Mononuclear cell (primary cell): ENCODE results near the gene SORCS1. TPM values are rescaled to one million over a fixed set of nuclear protein-coding genes. Genes with fewer than 3 reads are reported as not detected.

Experiments used
- H3K27me3 ChIP-seq: 2 replicates; pipeline ENCODE4 v1.6.0; 2011; ENCODE audit warnings: low read length, control low read depth; ENCODE audit not compliant: insufficient read depth
- H3K4me1 ChIP-seq: 2 replicates; pipeline ENCODE4 v1.5.1; 2011; ENCODE audit warnings: mild to moderate bottlenecking, low read length, control low read depth; ENCODE audit not compliant: insufficient read depth
- H3K4me3 ChIP-seq: 2 replicates; pipeline ENCODE4 v1.5.1; 2011; ENCODE audit warnings: mild to moderate bottlenecking, low read length, moderate library complexity
- H3K9me3 ChIP-seq: 2 replicates; pipeline ENCODE4 v1.5.1; 2011; ENCODE audit warnings: low read depth, mild to moderate bottlenecking, control low read depth, low read length
- total RNA-seq: library from RNA; depleted of rRNA; stranded (reverse); fragments of >200 nt; gene quantifications from one replicate; pipeline ENCODE4 v1.2.3, GENCODE V29; 2012

SORCS1 gene
- total RNA-seq, 1 donor: 0.10 TPM

GRCh38 chr10:106788982-106789381 lies 375.5 kb downstream of the SORCS1 start:
- no peaks in the 10 kb centered on the region for H3K27me3 ChIP-seq
- H3K4me3 ChIP-seq: no peak overlapping the region
- no peaks in the 10 kb centered on the region for H3K9me3 ChIP-seq
- no peaks in the 10 kb centered on the region for H3K4me1 ChIP-seq

- Histone ChIP-seq H3K4me1 (no peaks in the 10 kb centered on the region), H3K9me3 (no peaks in the 10 kb centered on the region), H3K27me3 (no peaks in the 10 kb centered on the region), H3K4me3 (no peak overlapping the region)
Measured at GRCh38 chr10:106785528-106785927, 379.0 kb downstream of the SORCS1 start.

DNA sequence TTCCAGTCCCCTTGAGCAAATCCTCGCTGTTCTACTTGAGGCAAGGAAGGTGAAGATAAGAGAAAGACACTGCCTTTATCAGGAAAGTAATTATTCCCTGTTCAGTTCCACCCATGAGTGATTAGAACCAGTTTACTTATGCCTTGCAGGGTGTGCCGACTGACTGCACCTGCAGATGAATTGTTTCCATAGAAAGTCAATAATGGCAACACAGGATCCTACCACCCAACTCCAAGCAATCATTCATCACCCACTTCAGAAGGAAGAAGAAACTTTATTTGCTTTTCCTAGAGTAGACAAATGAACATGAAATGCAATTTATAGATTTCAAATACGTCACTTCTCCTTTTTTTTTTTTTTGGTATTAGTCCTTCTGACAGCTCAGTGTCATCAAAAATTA lies 383.9 kb downstream of the SORCS1 start:
- H3K9me3 ChIP-seq: no peaks in the 10 kb centered on the region
- no peaks in the 10 kb centered on the region for H3K27me3 ChIP-seq
- no peaks in the 10 kb centered on the region for H3K4me1 ChIP-seq
- H3K4me3 ChIP-seq: no peak overlapping the region

GRCh38 chr10:106777841-106778240 lies 386.7 kb downstream of the SORCS1 start:
- no peaks in the 10 kb centered on the region for H3K27me3 ChIP-seq
- H3K4me1 ChIP-seq: no peaks in the 10 kb centered on the region
- no peaks in the 10 kb centered on the region for H3K9me3 ChIP-seq

DNA sequence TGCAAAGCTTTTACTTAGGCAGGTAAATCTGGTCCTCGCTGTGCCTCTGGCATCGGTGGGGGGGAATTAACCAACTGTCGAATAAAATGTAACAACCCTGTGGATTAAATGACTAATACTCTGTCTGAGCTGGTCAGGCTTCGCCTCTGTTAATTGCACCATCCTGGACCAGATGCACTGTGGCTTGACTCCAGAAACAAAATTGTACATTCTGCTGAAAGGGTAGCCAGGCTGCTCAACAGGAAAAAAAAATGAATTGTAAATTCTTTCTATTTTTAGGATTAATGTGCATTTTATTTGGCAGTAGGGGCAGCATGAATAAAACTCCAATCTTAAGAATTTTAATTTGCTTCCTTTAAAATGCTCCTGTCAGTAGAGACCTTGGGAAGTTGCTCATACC lies 389.4 kb downstream of the SORCS1 start:
- H3K27me3 ChIP-seq: no peaks in the 10 kb centered on the region
- H3K4me1 ChIP-seq: no peaks in the 10 kb centered on the region
- no peaks in the 10 kb centered on the region for H3K9me3 ChIP-seq
- no peak overlapping the region for H3K4me3 ChIP-seq

More at GRCh38 chr10:106777841-106778240, 386.7 kb downstream of the SORCS1 start:
- H3K4me3 ChIP-seq: no peak overlapping the region

GRCh38 chr10:106772957-106773356 lies 391.5 kb downstream of the SORCS1 start:
- no peaks in the 10 kb centered on the region for H3K9me3 ChIP-seq
- H3K27me3 ChIP-seq: no peaks in the 10 kb centered on the region
- no peaks in the 10 kb centered on the region for H3K4me1 ChIP-seq
- no peak overlapping the region for H3K4me3 ChIP-seq

- H3K9me3 ChIP-seq: no peaks in the 10 kb centered on the region
- H3K27me3 ChIP-seq: no peaks in the 10 kb centered on the region
- no peak overlapping the region for H3K4me3 ChIP-seq
- no peaks in the 10 kb centered on the region for H3K4me1 ChIP-seq
Measured at GRCh38 chr10:106771154-106771553, 393.4 kb downstream of the SORCS1 start.

DNA sequence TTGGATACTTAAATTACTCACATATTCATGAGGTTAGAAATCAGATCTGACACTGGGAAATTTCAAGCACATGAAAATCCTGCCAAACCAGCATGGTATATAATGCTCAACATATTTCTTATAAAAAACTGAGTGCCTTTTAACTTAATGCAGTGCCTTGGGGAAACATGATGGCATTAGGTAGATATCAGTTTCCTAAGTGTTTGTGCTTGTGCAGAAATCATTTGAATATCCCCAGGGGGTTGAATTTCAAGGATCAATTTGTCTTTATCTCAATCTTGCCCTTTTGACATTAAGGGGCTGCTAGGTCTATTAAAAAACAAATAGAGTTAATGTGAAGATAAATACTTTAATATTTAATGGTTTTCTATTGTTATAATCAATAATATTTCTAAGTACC lies 396.3 kb downstream of the SORCS1 start:
- no peak overlapping the region for H3K4me3 ChIP-seq
- no peaks in the 10 kb centered on the region for H3K4me1 ChIP-seq

DNA sequence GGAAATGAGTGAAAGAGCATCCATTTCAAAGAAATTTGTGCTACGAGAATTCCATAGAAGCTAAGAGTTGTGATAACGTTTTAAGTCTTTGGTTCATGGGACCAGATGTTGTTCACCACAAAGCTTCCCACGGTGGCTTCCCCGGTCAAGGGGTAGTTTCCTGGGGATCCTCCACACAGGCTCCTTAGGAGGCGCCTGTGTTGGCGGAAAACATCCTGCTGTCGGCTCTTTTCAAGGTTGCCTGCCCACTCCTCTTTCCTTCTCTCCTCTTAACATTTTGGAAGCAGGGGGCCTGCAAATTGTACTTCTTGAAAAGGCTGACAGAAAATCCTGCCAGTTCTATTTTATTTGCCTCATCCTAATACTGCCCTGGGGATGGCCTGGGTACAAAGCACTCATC lies 398.6 kb downstream of the SORCS1 start:
- no peaks in the 10 kb centered on the region for H3K4me1 ChIP-seq
- H3K4me3 ChIP-seq: no peak overlapping the region
- no peaks in the 10 kb centered on the region for H3K27me3 ChIP-seq
- H3K9me3 ChIP-seq: no peaks in the 10 kb centered on the region

More for the DNA sequence above, 396.3 kb downstream of the SORCS1 start:
- Histone ChIP-seq H3K27me3 (no peaks in the 10 kb centered on the region), H3K9me3 (no peaks in the 10 kb centered on the region)

GRCh38 chr10:106765241-106765754 lies 399.2 kb downstream of the SORCS1 start:
- Histone ChIP-seq H3K4me3 (no peak overlapping the region), H3K9me3 (no peaks in the 10 kb centered on the region), H3K4me1 (no peaks in the 10 kb centered on the region), H3K27me3 (no peaks in the 10 kb centered on the region)

GRCh38 chr10:106764360-106764759 lies 400.1 kb downstream of the SORCS1 start:
- no peaks in the 10 kb centered on the region for H3K4me1 ChIP-seq
- no peaks in the 10 kb centered on the region for H3K9me3 ChIP-seq
- H3K4me3 ChIP-seq: no peak overlapping the region
- H3K27me3 ChIP-seq: no peaks in the 10 kb centered on the region

GRCh38 chr10:106761906-106762305 lies 402.6 kb downstream of the SORCS1 start:
- no peaks in the 10 kb centered on the region for H3K9me3 ChIP-seq
- no peaks in the 10 kb centered on the region for H3K4me1 ChIP-seq
- no peaks in the 10 kb centered on the region for H3K27me3 ChIP-seq
- H3K4me3 ChIP-seq: no peak overlapping the region

DNA sequence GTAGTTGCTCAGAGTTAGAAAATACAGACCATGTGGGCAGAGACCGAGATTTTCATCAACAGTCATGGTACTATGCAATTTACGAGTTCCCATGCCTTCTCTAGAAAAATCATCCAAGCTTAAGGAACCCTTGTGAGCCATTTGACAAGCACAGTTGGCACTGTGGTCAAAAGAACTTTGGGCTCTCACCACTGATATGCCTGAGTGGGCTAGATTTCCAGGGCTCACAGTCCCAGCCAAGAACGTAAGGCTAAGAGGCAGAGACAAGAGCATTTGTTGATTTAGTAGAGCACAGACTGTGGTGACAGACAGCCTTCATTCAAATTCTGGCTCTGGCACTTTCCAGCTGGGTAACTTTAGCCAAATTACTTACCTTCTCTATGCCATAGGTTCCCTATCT lies 407.0 kb downstream of the SORCS1 start:
- Histone ChIP-seq H3K4me3 (no peak overlapping the region), H3K27me3 (no peaks in the 10 kb centered on the region), H3K4me1 (no peaks in the 10 kb centered on the region), H3K9me3 (no peaks in the 10 kb centered on the region)

DNA sequence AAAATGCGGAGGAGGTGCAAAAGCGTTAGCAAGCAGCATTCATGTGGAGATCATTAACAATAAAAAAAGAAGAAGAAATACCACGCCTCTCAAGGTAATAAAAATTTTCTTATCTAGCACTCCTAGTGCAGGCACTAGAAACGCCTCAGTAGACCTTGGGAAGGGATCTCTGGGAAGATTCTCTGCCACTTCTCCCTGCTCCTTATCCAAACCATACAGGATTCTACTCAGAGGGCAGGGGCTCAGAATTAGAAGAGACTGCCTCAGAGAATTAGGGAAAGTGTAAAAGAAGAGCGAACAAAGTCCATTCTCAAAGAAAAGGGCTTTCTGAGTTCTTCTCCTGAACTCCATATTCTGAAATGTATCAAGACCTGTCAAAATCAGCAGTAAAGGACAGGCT lies 413.4 kb downstream of the SORCS1 start:
- H3K9me3 ChIP-seq: no peaks in the 10 kb centered on the region
- no peaks in the 10 kb centered on the region for H3K4me1 ChIP-seq
- no peaks in the 10 kb centered on the region for H3K27me3 ChIP-seq
- no peak overlapping the region for H3K4me3 ChIP-seq

- no peaks in the 10 kb centered on the region for H3K9me3 ChIP-seq
- H3K4me3 ChIP-seq: no peak overlapping the region
- H3K4me1 ChIP-seq: no peaks in the 10 kb centered on the region
- no peaks in the 10 kb centered on the region for H3K27me3 ChIP-seq
Measured at GRCh38 chr10:106746868-106747267, 417.6 kb downstream of the SORCS1 start.

DNA sequence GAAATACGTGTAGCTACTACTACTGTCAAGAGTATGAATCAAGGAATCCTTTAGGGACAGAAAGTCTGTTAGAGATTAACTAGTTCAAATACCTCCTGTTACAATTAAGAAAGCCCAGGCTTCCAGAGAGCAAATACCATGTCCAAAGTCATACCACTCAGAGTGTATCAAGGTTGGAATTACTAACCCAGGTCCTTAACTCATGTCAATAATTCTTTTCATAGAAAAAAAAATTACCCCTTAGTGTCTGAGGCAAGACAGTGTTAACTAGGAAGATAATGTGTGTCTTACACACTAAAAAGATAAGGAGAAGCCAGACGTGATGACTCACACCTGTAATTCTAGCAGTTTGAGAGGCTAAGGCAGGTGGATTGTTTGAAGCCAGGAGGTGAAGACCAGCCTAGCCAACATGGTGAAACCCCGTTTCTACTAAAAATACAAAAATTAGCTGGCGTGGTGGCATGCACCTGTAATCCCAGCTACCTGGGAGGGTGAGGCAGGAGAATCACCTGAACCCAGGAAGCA lies 423.4 kb downstream of the SORCS1 start:
- Histone ChIP-seq H3K9me3 (no peaks in the 10 kb centered on the region), H3K27me3 (no peaks in the 10 kb centered on the region), H3K4me3 (no peak overlapping the region), H3K4me1 (no peaks in the 10 kb centered on the region)
